Panc1 (cell line): ENCODE data around the gene GAS7. TPM values are rescaled to one million over a fixed set of nuclear protein-coding genes. Genes with fewer than 3 reads are reported as not detected.

ENCODE experiments used
- ATAC-seq: fragments of 200-7000 bp; cut with Tn5 transposase; 2 replicates; pipeline ENCODE4 v1.9.1; 2020; ENCODE audit warnings: mild to moderate bottlenecking, moderate library complexity
- BruUV-seq: library from RNA; stranded (reverse); fragments of 400-500 nt; replicated peaks from 2 replicates; lab custom pipeline; 2021; lab: Mats Ljungman, UMichigan
- CTCF ChIA-PET: fragments of 300-600 bp; sonication (Branson Sonifier 250); formaldehyde crosslinking; loops from one replicate; lab custom pipeline; 2022; ENCODE audit warnings: antibody characterized with exemption; lab: Charles Lee
- POLR2A ChIA-PET: fragments of 300-600 bp; sonication (Branson Sonifier 250); formaldehyde crosslinking; loops from one replicate; lab custom pipeline; 2022; ENCODE audit warnings: antibody characterized with exemption; lab: Charles Lee
- DNase-seq: peaks from one replicate; pipeline ENCODE4 v3.0.0-alpha.2; 2010; ENCODE audit warnings: low read depth, low spot score
- H3K27ac ChIP-seq: 2 replicates; pipeline ENCODE4 v1.5.1; 2011; ENCODE audit warnings: mild to moderate bottlenecking, low read length, inconsistent platforms
- H3K27me3 ChIP-seq: fragments of 200-500 bp; sonication (Bioruptor generic); 2 replicates; pipeline ENCODE4 v1.6.0; 2014; ENCODE audit warnings: low read length, inconsistent platforms; ENCODE audit not compliant: control insufficient read depth, insufficient read depth
- H3K36me3 ChIP-seq: fragments of 200-500 bp; sonication (Bioruptor generic); 2 replicates; pipeline ENCODE4 v1.5.1; 2014; ENCODE audit warnings: inconsistent platforms, mild to moderate bottlenecking, low read length, moderate library complexity; ENCODE audit not compliant: control insufficient read depth, insufficient read depth
- H3K4me1 ChIP-seq: 2 replicates; pipeline ENCODE4 v1.5.1; 2011; ENCODE audit warnings: inconsistent platforms, mild to moderate bottlenecking, low read length, moderate library complexity; ENCODE audit not compliant: control insufficient read depth, insufficient read depth
- H3K4me3 ChIP-seq, 2 experiments: 2 replicates each; pipeline ENCODE4 v1.5.1; 2011 to 2012; ENCODE audit warnings: low read depth in 2 of 2, low read length in 2 of 2, mild to moderate bottlenecking in 2 of 2, inconsistent platforms in 1 of 2, moderate library complexity in 1 of 2
- H3K9me3 ChIP-seq: fragments of 200-500 bp; sonication (Bioruptor generic); 2 replicates; pipeline ENCODE4 v1.5.1; 2014; ENCODE audit warnings: low read depth, mild to moderate bottlenecking, inconsistent platforms, low read length, moderate library complexity; ENCODE audit not compliant: control insufficient read depth, insufficient read depth
- CTCF ChIP-seq: fragments of 450-650 bp; IDR thresholded peaks from 2 replicates; pipeline ENCODE4 v1.5.1; 2017; ENCODE audit warnings: mild to moderate bottlenecking
- POLR2AphosphoS5 ChIP-seq: IDR thresholded peaks from 2 replicates; pipeline ENCODE4 v1.6.1; 2012; ENCODE audit warnings: mild to moderate bottlenecking, low read depth, low read length, moderate library complexity
- SIN3A ChIP-seq: IDR thresholded peaks from 2 replicates; pipeline ENCODE4 v1.6.1; 2012; ENCODE audit warnings: low read depth, mild to moderate bottlenecking, low read length, moderate library complexity, borderline replicate concordance; ENCODE audit not compliant: insufficient read depth
- TCF7L2 ChIP-seq: IDR thresholded peaks from 2 replicates; pipeline ENCODE4 v1.6.1; 2011; ENCODE audit warnings: mild to moderate bottlenecking, low read depth, low read length, inconsistent platforms
- in situ Hi-C: cut with HindIII; loops from 2 replicates; pipeline ENCODE4 v1.10.0; 2016; ENCODE audit warnings: low sequenced_read_pairs, low pct_unique_long_range_greater_than_20kb
- intact Hi-C: fragments of 100-400 bp; cut with micrococcal nuclease; formaldehyde crosslinking; loops from one replicate; pipeline ENCODE4 v1.10.0; 2022; ENCODE audit not compliant: unreplicated experiment
- total RNA-seq: library from RNA; stranded (reverse); gene quantifications from one replicate; pipeline ENCODE4 v1.2.1, GENCODE V29; 2021; ENCODE audit not compliant: unreplicated experiment
- TF ChIP-seq, protein P1 (sequence below), 2 experiments: IDR thresholded peaks; 2 replicates each; pipeline ENCODE4 v1.6.1; 2011 to 2012; ENCODE audit warnings: low read depth in 2 of 2, control low read depth in 1 of 2, low read length in 1 of 2, mild to moderate bottlenecking in 1 of 2, moderate library complexity in 1 of 2; ENCODE audit not compliant: insufficient read depth in 1 of 2

GAS7 gene
- total RNA-seq, 1 experiment from 2014 or later: 0.05 TPM

- no peaks in the 10 kb centered on the region for H3K36me3 ChIP-seq
- in situ Hi-C loops: no loop called here
- ChIA-PET CTCF (no interaction called here), POLR2A (no interaction called here)
- intact Hi-C loops: no loop called here
- no peaks in the 10 kb centered on the region for H3K4me1 ChIP-seq
- H3K27ac ChIP-seq: no peak overlapping the region
- H3K4me3 ChIP-seq: no peak overlapping the region
- ATAC-seq (no peak), DNase-seq (no peak)
- peaks cover 7% of the 10 kb centered on the region for H3K9me3 ChIP-seq
- no peak for TF ChIP-seq CTCF
- BruUV-seq: no TSS peak
- no peaks in the 10 kb centered on the region for H3K27me3 ChIP-seq
These were observed 7.3 kb upstream of the GAS7 start for GRCh38 chr17:10205549-10206185.

- Histone ChIP-seq H3K4me1 (no peaks in the 10 kb centered on the region), H3K27me3 (no peaks in the 10 kb centered on the region), H3K4me3 (no peak overlapping the region), H3K36me3 (no peaks in the 10 kb centered on the region), H3K9me3 (peaks cover 7% of the 10 kb centered on the region), H3K27ac (no peak overlapping the region)
- BruUV-seq: no TSS peak
- DNase-seq (no peak), ATAC-seq (no peak)
- in situ Hi-C loops (no loop called here), intact Hi-C loops (no loop called here)
- ChIA-PET POLR2A (no interaction called here), CTCF (no interaction called here)
- TF ChIP-seq CTCF: no peak
- TF ChIP-seq POLR2AphosphoS5: no peak
- no peak for TF ChIP-seq TCF7L2
- TF ChIP-seq SIN3A: no peak
- TF ChIP-seq, protein P1, sequence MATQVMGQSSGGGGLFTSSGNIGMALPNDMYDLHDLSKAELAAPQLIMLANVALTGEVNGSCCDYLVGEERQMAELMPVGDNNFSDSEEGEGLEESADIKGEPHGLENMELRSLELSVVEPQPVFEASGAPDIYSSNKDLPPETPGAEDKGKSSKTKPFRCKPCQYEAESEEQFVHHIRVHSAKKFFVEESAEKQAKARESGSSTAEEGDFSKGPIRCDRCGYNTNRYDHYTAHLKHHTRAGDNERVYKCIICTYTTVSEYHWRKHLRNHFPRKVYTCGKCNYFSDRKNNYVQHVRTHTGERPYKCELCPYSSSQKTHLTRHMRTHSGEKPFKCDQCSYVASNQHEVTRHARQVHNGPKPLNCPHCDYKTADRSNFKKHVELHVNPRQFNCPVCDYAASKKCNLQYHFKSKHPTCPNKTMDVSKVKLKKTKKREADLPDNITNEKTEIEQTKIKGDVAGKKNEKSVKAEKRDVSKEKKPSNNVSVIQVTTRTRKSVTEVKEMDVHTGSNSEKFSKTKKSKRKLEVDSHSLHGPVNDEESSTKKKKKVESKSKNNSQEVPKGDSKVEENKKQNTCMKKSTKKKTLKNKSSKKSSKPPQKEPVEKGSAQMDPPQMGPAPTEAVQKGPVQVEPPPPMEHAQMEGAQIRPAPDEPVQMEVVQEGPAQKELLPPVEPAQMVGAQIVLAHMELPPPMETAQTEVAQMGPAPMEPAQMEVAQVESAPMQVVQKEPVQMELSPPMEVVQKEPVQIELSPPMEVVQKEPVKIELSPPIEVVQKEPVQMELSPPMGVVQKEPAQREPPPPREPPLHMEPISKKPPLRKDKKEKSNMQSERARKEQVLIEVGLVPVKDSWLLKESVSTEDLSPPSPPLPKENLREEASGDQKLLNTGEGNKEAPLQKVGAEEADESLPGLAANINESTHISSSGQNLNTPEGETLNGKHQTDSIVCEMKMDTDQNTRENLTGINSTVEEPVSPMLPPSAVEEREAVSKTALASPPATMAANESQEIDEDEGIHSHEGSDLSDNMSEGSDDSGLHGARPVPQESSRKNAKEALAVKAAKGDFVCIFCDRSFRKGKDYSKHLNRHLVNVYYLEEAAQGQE (IDR thresholded peaks at IDR 0.05; ENCODE audit: insufficient read depth in 1 of 2, low read depth in 2 of 2, low read length in 1 of 2): no peak
These were observed 3.3 kb upstream of the GAS7 start for GRCh38 chr17:10201680-10202079.
